NCI-H69 (cell line): ENCODE results near the gene GSTM1.

Experiments
- DNase-seq: peaks from one replicate; lab custom pipeline; 2025; lab: John Stamatoyannopoulos, UW

GSTM1 gene

DNA sequence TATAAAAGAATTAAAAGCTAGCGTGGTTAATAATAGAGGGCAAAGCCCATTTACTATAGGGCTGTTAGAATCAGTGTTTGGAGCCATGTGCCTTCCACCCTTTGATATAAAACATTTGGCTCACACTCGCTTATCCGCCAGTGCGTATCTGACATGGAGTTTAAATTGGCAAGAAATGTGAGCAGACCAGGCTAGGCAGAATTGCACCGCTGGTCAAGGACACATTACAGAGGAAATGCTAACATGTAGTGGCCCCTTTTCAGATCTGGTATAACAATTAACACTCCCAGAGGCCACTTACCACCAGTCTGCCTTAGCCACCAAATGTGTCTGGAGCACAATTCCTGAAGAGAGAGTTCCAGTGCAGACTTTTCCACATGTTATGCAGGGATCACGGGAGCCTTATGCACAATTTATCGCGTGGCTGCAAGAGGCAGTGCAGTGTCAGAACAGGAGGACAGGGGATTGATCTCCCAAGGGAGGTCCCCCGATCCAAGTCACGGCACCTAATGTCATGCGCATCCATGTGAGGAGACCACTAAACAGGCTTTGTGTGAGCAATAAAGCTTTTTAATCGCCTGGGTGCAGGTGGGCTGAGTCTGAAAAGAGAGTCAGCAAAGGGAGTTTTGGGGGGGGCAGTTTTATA lies 39.2 kb downstream of the GSTM1 start:
- DNase-seq, result no peak

DNA sequence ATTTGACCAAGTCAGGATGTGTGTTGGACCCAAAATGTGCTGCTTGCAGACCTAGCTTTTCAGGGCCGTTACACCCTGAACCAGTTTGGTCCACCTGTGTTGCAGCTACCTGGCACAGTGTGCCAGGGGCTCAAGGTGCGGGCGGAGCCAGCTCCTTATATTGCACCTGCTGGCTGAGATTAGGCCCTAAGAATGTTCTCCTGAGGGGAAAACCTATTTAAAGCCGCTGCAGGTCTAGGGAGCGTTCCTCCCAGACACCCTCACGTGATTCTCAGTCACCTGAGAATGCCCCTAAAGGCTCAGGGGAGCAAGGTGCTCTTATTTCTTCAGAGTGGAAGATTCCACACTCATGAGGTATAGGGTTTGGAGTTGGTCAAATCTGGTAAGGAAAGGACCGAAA lies 41.3 kb downstream of the GSTM1 start:
- no peak for DNase-seq

DNA sequence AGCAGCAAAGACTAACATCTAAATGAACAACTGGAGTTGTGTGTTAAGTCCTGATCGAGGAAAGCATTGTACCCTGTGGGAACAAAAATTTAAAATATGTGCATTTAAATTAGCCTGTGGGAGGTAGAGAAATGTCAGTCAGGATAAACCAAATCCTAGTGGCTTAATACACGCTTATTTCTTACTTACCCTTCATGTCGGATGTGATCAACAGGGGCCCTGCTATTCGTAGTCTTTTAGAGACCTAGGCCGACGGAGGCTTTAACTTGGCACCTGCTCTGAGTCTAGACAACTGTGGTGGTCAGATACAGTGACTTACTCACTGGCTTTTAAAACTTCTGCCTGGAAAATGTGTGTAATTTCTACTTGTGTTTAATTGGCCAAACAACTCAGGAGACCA lies 43.0 kb downstream of the GSTM1 start:
- DNase-seq, result no peak

DNA sequence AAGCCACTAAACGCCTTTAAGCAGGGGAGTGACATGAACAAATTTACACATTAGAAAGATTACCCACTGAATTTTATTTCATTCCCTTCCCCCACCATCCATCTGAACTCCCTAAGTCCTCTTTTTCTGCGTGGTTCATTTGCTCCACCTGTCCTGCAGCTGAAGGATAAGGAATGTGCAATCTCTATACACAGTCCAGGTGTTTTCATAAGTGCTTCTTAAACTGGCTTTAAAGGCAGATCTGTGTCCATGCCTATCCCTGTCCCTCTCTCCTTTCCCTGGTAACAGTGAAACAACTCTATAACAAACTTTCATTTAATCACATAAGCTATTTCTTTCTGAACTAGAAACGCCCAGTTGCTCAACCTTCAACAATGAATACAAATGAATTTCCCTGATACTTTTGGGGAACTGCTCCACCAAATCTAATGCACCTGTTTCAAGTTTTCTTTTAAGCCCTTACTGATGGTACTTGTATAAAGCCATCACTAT lies 44.8 kb downstream of the GSTM1 start:
- no peak for DNase-seq

DNA sequence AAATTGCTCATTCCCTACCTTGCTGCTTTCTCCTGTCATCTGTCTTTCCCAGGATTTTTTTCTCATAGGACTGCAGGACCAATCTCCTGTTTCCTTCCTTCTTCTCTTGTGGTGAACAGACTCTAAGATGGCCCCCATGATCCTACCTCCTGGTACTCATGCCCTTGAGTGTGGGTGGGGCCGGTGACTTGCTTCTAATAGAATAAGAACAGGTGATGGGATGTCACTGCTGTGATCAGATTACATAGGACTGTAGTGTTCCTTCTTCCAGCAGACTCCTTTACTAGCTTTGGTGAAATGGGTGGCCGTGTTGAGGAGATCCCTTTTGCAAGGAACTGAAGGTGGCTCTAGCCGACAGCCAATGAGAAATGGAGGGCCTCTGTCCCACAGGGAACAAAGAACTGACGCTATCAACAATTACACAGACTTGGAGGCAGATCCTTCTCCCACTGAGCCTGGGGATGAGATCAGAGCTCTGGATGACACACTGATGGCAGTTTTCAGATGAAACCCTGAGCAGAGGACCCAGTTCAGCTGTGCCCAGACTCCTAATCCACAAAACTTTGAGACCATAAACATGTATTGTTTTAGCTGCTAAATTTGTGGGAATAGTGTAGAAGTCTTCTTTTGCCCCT lies 45.7 kb downstream of the GSTM1 start:
- no peak for DNase-seq

DNA sequence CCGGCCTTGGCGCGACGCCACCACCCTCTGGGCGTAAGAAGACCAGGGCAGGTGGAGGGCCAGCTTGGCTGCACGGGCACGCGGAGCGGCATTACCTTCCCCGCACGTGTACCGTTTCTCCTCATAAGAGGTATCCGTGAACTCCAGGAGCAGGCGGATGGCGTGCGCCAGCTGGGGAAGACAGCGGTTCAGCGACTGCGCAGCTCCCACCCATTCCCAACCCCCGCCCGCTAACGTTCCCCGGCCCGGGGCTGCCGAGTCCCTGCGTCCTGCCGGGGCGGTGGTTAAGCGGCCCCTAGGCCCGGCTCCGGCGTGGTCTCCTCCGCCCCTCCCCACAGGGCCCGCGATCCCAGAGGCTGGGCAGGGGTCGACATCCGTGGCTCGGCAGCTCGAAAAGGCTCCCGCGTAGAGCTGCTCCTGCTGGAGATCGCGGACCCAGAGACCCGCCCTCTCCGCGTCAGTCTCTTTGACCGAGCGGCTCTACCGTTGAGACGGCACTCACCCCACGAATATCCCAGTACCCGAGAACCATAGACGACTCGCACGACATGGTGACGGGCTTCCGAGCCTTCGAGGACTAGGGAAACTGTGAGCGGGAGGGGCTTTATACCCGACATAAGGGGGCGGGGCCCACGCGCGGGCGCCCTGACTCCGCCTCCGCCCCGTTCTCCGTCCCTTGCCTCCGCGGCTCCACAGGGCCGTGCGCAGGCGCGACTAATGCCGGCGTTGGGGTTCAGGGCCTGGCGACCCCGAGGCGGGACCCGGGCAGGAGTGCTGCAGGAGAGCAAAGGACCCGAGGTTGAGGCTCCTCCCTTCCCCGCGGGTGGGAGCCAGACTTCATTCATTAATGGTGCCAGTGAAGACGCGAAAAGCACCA lies 52.4 kb downstream of the GSTM1 start:
- peak; percentile 71 for DNase-seq

DNA sequence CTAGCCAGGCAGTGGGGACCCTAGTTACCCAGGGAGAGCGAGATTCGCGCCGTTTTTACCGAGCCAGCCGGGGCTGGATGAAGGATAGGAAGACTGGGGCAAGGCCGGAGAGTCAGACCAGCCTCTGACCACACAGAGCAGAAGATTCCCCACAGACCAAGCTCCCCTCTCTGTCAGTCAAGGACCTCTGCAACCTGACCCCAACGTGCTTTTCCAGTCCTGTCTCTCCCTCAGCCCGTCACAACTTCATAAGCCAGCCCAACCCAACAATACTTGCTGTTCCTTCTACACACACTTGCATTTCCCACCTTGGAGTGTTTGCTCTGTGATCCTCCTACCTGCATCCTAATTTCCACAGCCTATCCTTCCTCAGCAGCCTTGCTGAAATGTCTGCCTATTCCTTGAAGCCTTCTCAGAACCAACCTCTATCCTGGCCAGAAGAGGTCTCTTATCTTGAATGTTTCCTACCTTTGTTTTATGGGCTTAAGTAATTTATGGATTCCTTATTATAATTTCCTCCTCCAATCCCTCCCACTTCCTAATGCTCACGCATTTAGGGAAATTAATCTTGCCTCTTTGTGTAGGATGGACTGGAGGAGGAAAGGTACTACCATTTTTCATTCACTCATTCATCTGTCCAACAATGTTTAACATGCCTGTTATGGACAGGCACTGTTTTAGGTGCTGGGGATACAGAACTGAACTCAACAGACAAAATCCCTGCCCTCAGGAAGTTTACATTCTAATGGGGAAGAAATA lies 53.2 kb downstream of the GSTM1 start, which contains the start of gene GSTM3:
Gene GSTM3, minus strand, starts transcription at position 424 of the 759 bp plus-strand sequence. CDS start 751 bp downstream, outside the sequence.
- no peak for DNase-seq
